ENCODE results near the gene LIMS2.
A peak's percentile ranks its signal among the peaks of the same experiment; 100 is the strongest.

LIMS2 gene

GRCh38 chr2:127674241-127675209, 805 bp downstream of the LIMS2 start:
- no peak for DNase-seq (ENCODE audit: low read depth, low spot score)

- DNase-seq (ENCODE audit: low read depth, low spot score), result no peak
Observed at GRCh38 chr2:127673291-127674069, 1.9 kb downstream of the LIMS2 start.

GRCh38 chr2:127672341-127673224, 2.7 kb downstream of the LIMS2 start:
- DNase-seq (ENCODE audit: low read depth, low spot score), result no peak

- no peak for DNase-seq (ENCODE audit: low read depth, low spot score)
Observed at GRCh38 chr2:127671557-127672302, 3.6 kb downstream of the LIMS2 start.

GRCh38 chr2:127670957-127671290, 4.4 kb downstream of the LIMS2 start:
- no peak for DNase-seq (ENCODE audit: low read depth, low spot score)

- no peak for DNase-seq (ENCODE audit: low read depth, low spot score)
Observed at GRCh38 chr2:127670055-127670956, 5.0 kb downstream of the LIMS2 start.

GRCh38 chr2:127669056-127669455, 6.3 kb downstream of the LIMS2 start:
- DNase-seq (ENCODE audit: low read depth, low spot score), result no peak

GRCh38 chr2:127665267-127665893, 9.9 kb downstream of the LIMS2 start:
- no peak for DNase-seq (ENCODE audit: low read depth, low spot score)

- no peak for DNase-seq (ENCODE audit: low read depth, low spot score)
Observed at GRCh38 chr2:127664895-127665225, 10.5 kb downstream of the LIMS2 start.

GRCh38 chr2:127664065-127664894, 11.1 kb downstream of the LIMS2 start:
- DNase-seq (ENCODE audit: low read depth, low spot score), result no peak

- DNase-seq (ENCODE audit: low read depth, low spot score), result no peak
Observed at GRCh38 chr2:127663566-127664064, 11.7 kb downstream of the LIMS2 start.

GRCh38 chr2:127662937-127663565, 12.3 kb downstream of the LIMS2 start:
- DNase-seq (ENCODE audit: low read depth, low spot score), result no peak

GRCh38 chr2:127661949-127662510, 13.3 kb downstream of the LIMS2 start:
- DNase-seq (ENCODE audit: low read depth, low spot score), result no peak

GRCh38 chr2:127661072-127661649, 14.2 kb downstream of the LIMS2 start:
- DNase-seq (ENCODE audit: low read depth, low spot score), result peak; percentile 79

- no peak for DNase-seq (ENCODE audit: low read depth, low spot score)
Observed at GRCh38 chr2:127660291-127660578, 15.1 kb downstream of the LIMS2 start.

GRCh38 chr2:127659408-127660290, 15.7 kb downstream of the LIMS2 start:
- DNase-seq (ENCODE audit: low read depth, low spot score), result no peak
